SJCRH30 (cell line): Measurements from ENCODE around the gene NCF4. TPM values are rescaled to one million over a fixed set of nuclear protein-coding genes. Genes with fewer than 3 reads are reported as not detected.

ENCODE experiments used
- DNase-seq, 2 experiments: peaks; one replicate each; pipeline ENCODE4 v3.0.0-alpha.2; 2015 to 2020
- H3K27ac ChIP-seq: fragments of 250-450 bp; sonication (Bioruptor Pico); 2 replicates; pipeline ENCODE4 v1.5.1; 2020; ENCODE audit warnings: mild to moderate bottlenecking, moderate library complexity
- H3K27me3 ChIP-seq: fragments of 250-450 bp; sonication (Bioruptor Pico); 2 replicates; pipeline ENCODE4 v1.5.1; 2020; ENCODE audit warnings: mild to moderate bottlenecking, moderate library complexity
- H3K36me3 ChIP-seq: fragments of 250-450 bp; sonication (Bioruptor Pico); 2 replicates; pipeline ENCODE4 v1.5.1; 2020; ENCODE audit warnings: mild to moderate bottlenecking, moderate library complexity
- H3K4me1 ChIP-seq: fragments of 250-450 bp; sonication (Bioruptor Pico); 2 replicates; pipeline ENCODE4 v1.5.1; 2020; ENCODE audit warnings: mild to moderate bottlenecking, moderate library complexity
- H3K4me3 ChIP-seq: fragments of 250-450 bp; sonication (Bioruptor Pico); 2 replicates; pipeline ENCODE4 v1.5.1; 2020; ENCODE audit warnings: mild to moderate bottlenecking, moderate library complexity
- H3K9me3 ChIP-seq: fragments of 250-450 bp; sonication (Bioruptor Pico); replicated peaks from 2 replicates; pipeline ENCODE4 v1.5.1; 2020; ENCODE audit warnings: mild to moderate bottlenecking, moderate library complexity
- total RNA-seq: library from RNA; depleted of rRNA; stranded (reverse); fragments of >200 nt; shearing (Covaris generic); gene quantifications from 2 replicates; pipeline ENCODE4 v1.2.3, GENCODE V29; 2014

The NCF4 gene
- total RNA-seq, 1 experiment from 2014 or later = not detected

- no peak for DNase-seq
- H3K4me3 ChIP-seq = no peak overlapping the region
- H3K4me1 ChIP-seq = no peaks in the 10 kb centered on the region
Measured at GRCh38 chr22:36852056-36852973, 8.5 kb upstream of the NCF4 start.

DNA sequence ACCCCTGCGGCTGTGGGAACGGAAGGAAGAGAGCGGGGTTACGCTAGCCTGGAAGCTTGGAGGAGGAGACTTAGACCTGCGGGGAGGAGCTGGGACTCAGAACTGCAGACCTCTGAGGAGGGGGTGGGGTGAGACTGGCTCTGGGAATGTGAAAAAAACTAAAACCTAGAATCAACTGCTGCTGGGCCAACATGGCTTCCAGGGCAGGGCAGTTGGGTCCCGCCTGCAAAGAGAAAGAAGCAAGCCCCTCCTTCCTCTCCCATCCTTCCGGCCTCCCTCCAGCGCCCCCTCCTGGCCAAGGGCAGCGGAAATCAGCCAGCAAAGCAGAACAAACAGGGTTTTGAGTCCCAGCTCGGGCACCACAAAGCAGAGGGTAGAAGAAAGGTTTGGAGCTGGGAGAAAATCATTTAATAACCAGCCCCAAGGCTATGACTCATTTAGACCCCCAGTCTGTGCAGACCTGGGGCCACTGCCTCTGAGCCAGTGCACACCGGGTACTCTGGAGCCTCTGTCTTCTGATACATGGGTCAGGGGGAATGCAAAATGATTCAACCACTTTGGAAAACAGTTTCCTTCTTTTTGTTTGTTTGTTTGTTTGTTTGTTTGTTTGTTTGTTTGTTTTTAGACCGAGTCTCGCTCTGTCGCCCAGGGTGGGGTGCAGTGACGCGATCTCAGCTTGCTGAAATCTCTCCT lies 7.3 kb upstream of the NCF4 start:
- no peaks in the 10 kb centered on the region for H3K4me1 ChIP-seq
- H3K27me3 ChIP-seq = peaks cover 5% of the 10 kb centered on the region; the same call in 1 of the 2 replicates
- H3K36me3 ChIP-seq = no peaks in the 10 kb centered on the region
- H3K4me3 ChIP-seq = no peak overlapping the region
- no peak overlapping the region for H3K27ac ChIP-seq
- peak; percentile 66 to 68 for DNase-seq
- no peaks in the 10 kb centered on the region for H3K9me3 ChIP-seq

More at GRCh38 chr22:36852056-36852973, 8.5 kb upstream of the NCF4 start:
- no peaks in the 10 kb centered on the region for H3K9me3 ChIP-seq
- H3K27me3 ChIP-seq = peaks cover 5% of the 10 kb centered on the region
- no peak overlapping the region for H3K27ac ChIP-seq
- H3K36me3 ChIP-seq = no peaks in the 10 kb centered on the region

DNA sequence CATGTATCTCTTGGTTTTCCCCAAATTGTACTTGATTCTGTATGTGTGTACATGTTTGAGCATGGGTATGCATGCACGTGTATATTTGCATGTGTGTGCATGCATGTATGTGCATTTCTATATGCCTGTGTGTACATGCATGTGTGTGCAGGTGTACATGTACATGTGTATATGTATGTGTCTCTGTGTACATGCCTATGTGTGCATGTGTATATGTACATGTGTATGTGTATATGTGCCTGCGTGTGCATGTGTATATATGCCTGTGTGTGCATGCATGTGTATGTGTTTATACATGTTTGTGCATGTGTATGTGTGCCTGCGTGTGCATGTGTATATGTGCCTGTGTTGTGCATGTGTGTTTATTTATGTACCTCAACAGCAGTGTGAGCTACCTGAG lies 5.3 kb upstream of the NCF4 start:
- Histone ChIP-seq H3K9me3 (no peaks in the 10 kb centered on the region), H3K36me3 (no peaks in the 10 kb centered on the region), H3K4me1 (no peaks in the 10 kb centered on the region), H3K27ac (no peak overlapping the region), H3K27me3 (no peaks in the 10 kb centered on the region), H3K4me3 (no peak overlapping the region)
- no peak for DNase-seq

GRCh38 chr22:36856121-36856791 lies 4.5 kb upstream of the NCF4 start:
- no peak overlapping the region for H3K27ac ChIP-seq
- no peak overlapping the region for H3K4me3 ChIP-seq
- no peaks in the 10 kb centered on the region for H3K27me3 ChIP-seq

DNA sequence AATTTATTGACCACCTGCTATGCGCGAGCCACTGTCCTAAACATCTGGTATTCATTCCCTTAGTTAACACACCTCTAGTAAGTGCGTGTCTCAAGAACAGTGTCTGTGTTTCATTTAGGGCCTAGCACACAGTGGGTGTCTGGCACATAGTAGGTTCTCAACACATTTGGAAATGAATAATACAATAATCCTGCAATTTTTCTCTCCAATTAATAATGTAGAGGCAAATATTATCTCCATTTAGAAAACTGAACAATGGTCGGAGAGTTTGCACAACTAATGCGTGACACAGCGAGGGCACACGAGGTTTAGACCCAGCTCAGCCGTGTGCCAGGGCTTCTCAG lies 4.0 kb upstream of the NCF4 start:
- Histone ChIP-seq H3K4me3 (no peak overlapping the region), H3K36me3 (no peaks in the 10 kb centered on the region), H3K9me3 (no peaks in the 10 kb centered on the region), H3K4me1 (no peaks in the 10 kb centered on the region), H3K27me3 (no peaks in the 10 kb centered on the region), H3K27ac (no peak overlapping the region)
- DNase-seq = no peak

More at GRCh38 chr22:36856121-36856791, 4.5 kb upstream of the NCF4 start:
- peak; percentile 74 to 87 for DNase-seq
- Histone ChIP-seq H3K36me3 (no peaks in the 10 kb centered on the region), H3K4me1 (no peaks in the 10 kb centered on the region), H3K9me3 (no peaks in the 10 kb centered on the region)

DNA sequence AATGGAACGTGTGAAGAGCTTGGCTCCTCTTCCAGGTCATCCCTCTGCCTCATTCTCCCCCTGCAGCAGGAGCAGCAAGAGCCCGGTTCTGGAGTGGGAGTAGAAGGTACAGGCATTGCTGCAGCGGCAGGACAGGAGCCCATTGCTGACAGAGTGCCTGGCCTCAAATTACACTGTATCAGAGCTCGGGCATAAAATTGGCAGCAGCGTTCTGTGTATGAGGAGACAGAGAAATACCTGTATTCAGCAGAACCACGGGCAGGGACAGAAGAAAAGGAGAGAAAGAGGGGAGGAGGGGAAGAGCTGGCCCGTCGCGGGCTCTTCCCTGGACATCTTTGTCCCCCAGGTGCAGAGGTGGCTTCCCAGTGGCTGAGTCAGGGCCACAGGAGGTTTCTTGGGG lies 2.6 kb upstream of the NCF4 start:
- no peaks in the 10 kb centered on the region for H3K27me3 ChIP-seq
- H3K27ac ChIP-seq = no peak overlapping the region
- no peaks in the 10 kb centered on the region for H3K36me3 ChIP-seq
- DNase-seq = no peak
- H3K9me3 ChIP-seq = no peaks in the 10 kb centered on the region
- H3K4me1 ChIP-seq = no peaks in the 10 kb centered on the region
- no peak overlapping the region for H3K4me3 ChIP-seq

GRCh38 chr22:36858966-36859365 lies 1.8 kb upstream of the NCF4 start:
- H3K4me3 ChIP-seq = no peak overlapping the region
- H3K9me3 ChIP-seq = no peaks in the 10 kb centered on the region
- no peaks in the 10 kb centered on the region for H3K36me3 ChIP-seq
- no peak for DNase-seq
- no peak overlapping the region for H3K27ac ChIP-seq
- no peaks in the 10 kb centered on the region for H3K4me1 ChIP-seq
- no peaks in the 10 kb centered on the region for H3K27me3 ChIP-seq

DNA sequence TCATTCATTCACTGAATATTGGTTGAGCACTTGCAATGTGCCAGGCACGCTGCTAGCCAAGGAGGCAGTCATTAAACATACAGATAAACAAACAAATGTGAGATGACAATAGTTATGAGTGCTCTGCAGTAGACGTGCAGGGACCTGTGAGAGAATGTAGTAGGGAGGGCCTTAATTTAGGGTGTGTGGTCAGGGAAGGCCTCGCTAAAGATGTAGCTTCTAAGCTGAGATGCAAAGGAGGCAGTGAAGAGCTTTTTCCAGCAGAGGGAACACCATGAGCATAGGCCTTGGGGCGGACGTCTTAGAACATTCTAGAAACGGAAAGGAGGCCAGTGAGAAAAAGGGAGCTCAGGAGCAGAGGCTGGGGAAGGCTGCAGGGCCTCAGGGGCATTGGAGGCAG lies 789 bp upstream of the NCF4 start:
- no peak overlapping the region for H3K27ac ChIP-seq
- H3K4me3 ChIP-seq = no peak overlapping the region
- no peak for DNase-seq
- H3K9me3 ChIP-seq = no peaks in the 10 kb centered on the region
- no peaks in the 10 kb centered on the region for H3K27me3 ChIP-seq
- no peaks in the 10 kb centered on the region for H3K4me1 ChIP-seq
- no peaks in the 10 kb centered on the region for H3K36me3 ChIP-seq

- no peak overlapping the region for H3K4me3 ChIP-seq
- H3K4me1 ChIP-seq = no peaks in the 10 kb centered on the region
- no peak overlapping the region for H3K27ac ChIP-seq
- no peaks in the 10 kb centered on the region for H3K36me3 ChIP-seq
- H3K27me3 ChIP-seq = no peaks in the 10 kb centered on the region
- H3K9me3 ChIP-seq = no peaks in the 10 kb centered on the region
- DNase-seq = no peak
Measured at GRCh38 chr22:36860438-36860820, 377 bp upstream of the NCF4 start.

- Histone ChIP-seq H3K27me3 (no peaks in the 10 kb centered on the region), H3K27ac (no peak overlapping the region), H3K4me3 (no peak overlapping the region), H3K9me3 (no peaks in the 10 kb centered on the region), H3K4me1 (no peaks in the 10 kb centered on the region), H3K36me3 (no peaks in the 10 kb centered on the region)
- no peak for DNase-seq
Measured at GRCh38 chr22:36862251-36863242, 1.7 kb downstream of the NCF4 start.

DNA sequence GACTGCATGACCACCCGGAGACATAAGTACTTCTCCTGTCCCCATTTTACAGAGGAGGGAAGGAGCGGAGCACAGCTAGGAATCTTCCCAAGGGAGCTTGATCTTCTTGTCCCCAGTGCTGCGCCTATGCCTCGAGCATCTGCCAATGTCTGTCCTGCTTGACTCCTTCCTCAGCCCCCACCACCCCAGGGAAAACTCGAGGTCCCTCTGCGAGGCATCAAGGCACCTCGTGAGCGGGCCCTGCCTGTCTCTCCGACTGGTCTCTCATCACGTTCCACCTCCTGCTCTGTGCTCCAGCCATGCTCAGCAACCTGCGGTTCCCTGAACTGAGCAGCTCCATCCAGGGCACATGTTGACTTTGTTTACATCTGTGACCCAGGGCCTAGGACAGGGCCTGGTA lies 2.5 kb downstream of the NCF4 start:
- Histone ChIP-seq H3K4me3 (no peak overlapping the region), H3K4me1 (no peaks in the 10 kb centered on the region)

GRCh38 chr22:36863979-36864378 lies 3.2 kb downstream of the NCF4 start:
- Histone ChIP-seq H3K36me3 (no peaks in the 10 kb centered on the region), H3K4me3 (no peak overlapping the region), H3K4me1 (no peaks in the 10 kb centered on the region), H3K27ac (no peak overlapping the region), H3K27me3 (no peaks in the 10 kb centered on the region), H3K9me3 (no peaks in the 10 kb centered on the region)
- DNase-seq = no peak

More for the DNA sequence above, 2.5 kb downstream of the NCF4 start:
- no peaks in the 10 kb centered on the region for H3K27me3 ChIP-seq
- H3K36me3 ChIP-seq = no peaks in the 10 kb centered on the region
- no peaks in the 10 kb centered on the region for H3K9me3 ChIP-seq
- no peak overlapping the region for H3K27ac ChIP-seq
- no peak for DNase-seq

DNA sequence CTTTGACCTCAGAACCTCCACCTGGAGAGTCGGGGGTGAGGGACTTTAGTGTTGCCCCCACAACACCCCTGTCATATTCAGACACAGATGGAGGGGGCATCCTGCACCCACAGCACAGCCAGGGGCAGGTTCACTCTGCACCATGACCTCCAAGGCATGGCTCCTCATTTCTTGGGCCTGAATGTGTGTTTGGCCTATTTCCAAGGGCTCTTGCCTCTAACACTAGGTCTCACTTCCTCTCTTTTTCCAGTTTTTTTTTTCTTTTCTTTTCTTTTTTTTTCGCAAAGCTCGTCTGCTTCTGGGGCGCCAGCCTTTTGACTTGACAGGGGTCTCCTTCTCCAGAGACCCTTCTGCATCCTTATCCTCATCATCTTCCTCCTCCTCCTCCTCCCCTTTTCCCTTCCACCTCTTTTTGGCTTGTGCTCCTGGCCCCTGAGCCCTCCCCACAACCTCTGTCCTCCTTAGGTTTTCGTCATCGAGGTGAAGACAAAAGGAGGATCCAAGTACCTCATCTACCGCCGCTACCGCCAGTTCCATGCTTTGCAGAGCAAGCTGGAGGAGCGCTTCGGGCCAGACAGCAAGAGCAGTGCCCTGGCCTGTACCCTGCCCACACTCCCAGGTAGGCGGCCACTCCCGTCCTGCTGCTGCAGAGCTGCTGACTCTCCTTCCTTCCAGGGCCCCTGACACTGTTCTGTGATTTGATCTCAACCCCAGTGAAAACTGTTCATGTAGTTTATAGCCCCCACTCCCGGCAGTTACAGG lies 3.8 kb downstream of the NCF4 start:
- no peak for DNase-seq
- Histone ChIP-seq H3K4me1 (no peaks in the 10 kb centered on the region), H3K27ac (no peak overlapping the region), H3K4me3 (no peak overlapping the region), H3K9me3 (no peaks in the 10 kb centered on the region), H3K27me3 (no peaks in the 10 kb centered on the region), H3K36me3 (no peaks in the 10 kb centered on the region)

GRCh38 chr22:36865346-36865745 lies 4.5 kb downstream of the NCF4 start:
- no peaks in the 10 kb centered on the region for H3K36me3 ChIP-seq
- H3K9me3 ChIP-seq = no peaks in the 10 kb centered on the region
- H3K27ac ChIP-seq = no peak overlapping the region
- H3K27me3 ChIP-seq = no peaks in the 10 kb centered on the region
- no peak for DNase-seq
- H3K4me3 ChIP-seq = no peak overlapping the region
- H3K4me1 ChIP-seq = no peaks in the 10 kb centered on the region
